Hepatocyte (in vitro differentiated cells): ENCODE data around the gene WASF2. TPM values are rescaled to one million over a fixed set of nuclear protein-coding genes. Genes with fewer than 3 reads are reported as not detected.

Experiments used
- DNase-seq: peaks from one replicate; pipeline ENCODE4 v3.0.0-alpha.2; 2016; ENCODE audit warnings: low spot score
- H2AFZ ChIP-seq: fragments of 200-600 bp; sonication (generic); 2 replicates; pipeline ENCODE4 v1.6.0; 2016; ENCODE audit warnings: antibody characterized with exemption, mild to moderate bottlenecking
- H3K27ac ChIP-seq: fragments of 200-600 bp; sonication (generic); 2 replicates; pipeline ENCODE4 v1.5.1; 2016; ENCODE audit warnings: mild to moderate bottlenecking
- H3K27me3 ChIP-seq: fragments of 200-600 bp; sonication (generic); 2 replicates; pipeline ENCODE4 v1.6.1; 2016
- H3K36me3 ChIP-seq: fragments of 200-600 bp; sonication (generic); replicated peaks from 2 replicates; pipeline ENCODE4 v1.5.1; 2016; ENCODE audit warnings: low read depth; ENCODE audit not compliant: insufficient read depth
- H3K4me1 ChIP-seq: fragments of 200-600 bp; sonication (generic); 2 replicates; pipeline ENCODE4 v1.5.1; 2016; ENCODE audit warnings: mild to moderate bottlenecking, moderate library complexity; ENCODE audit not compliant: insufficient read depth
- H3K4me2 ChIP-seq: fragments of 200-600 bp; sonication (generic); 2 replicates; pipeline ENCODE4 v1.6.0; 2016
- H3K4me3 ChIP-seq: fragments of 200-600 bp; sonication (generic); 2 replicates; pipeline ENCODE4 v1.5.1; 2016; ENCODE audit warnings: mild to moderate bottlenecking
- H3K79me2 ChIP-seq: fragments of 200-600 bp; sonication (generic); 2 replicates; pipeline ENCODE4 v1.6.0; 2017; ENCODE audit warnings: mild to moderate bottlenecking
- H3K9me2 ChIP-seq: fragments of 200-600 bp; sonication (generic); replicated peaks from 2 replicates; pipeline ENCODE4 v1.6.0; 2017; ENCODE audit warnings: mild to moderate bottlenecking; ENCODE audit not compliant: insufficient read depth
- H3K9me3 ChIP-seq: fragments of 200-600 bp; sonication (generic); 2 replicates; pipeline ENCODE4 v1.5.1; 2016; ENCODE audit warnings: low read depth, mild to moderate bottlenecking
- H4K20me1 ChIP-seq: fragments of 200-600 bp; sonication (generic); 2 replicates; pipeline ENCODE4 v1.6.0; 2016; ENCODE audit warnings: mild to moderate bottlenecking; ENCODE audit not compliant: insufficient read depth, poor library complexity, severe bottlenecking
- CTCF ChIP-seq: fragments of 200-600 bp; sonication (generic); IDR thresholded peaks from 2 replicates; pipeline ENCODE4 v1.5.1; 2016; ENCODE audit warnings: antibody characterized with exemption, mild to moderate bottlenecking; ENCODE audit not compliant: poor library complexity
- EZH2 ChIP-seq: fragments of 200-600 bp; sonication (generic); IDR thresholded peaks from 2 replicates; pipeline ENCODE4 v1.6.1; 2016; ENCODE audit warnings: antibody characterized with exemption, mild to moderate bottlenecking, borderline replicate concordance
- EZH2phosphoT487 ChIP-seq: fragments of 200-600 bp; sonication (generic); IDR thresholded peaks from one replicate; pipeline ENCODE4 v1.6.1; 2018; ENCODE audit warnings: antibody characterized with exemption, mild to moderate bottlenecking, low read depth, moderate library complexity; ENCODE audit not compliant: unreplicated experiment, severe bottlenecking
- WGBS: methylation state at CpG from one replicate; pipeline ENCODE4 v1.1.6; 2016; ENCODE audit warnings: low lambda C conversion rate; ENCODE audit errors: missing lambda C conversion rate; 5-methylcytosine and 5-hydroxymethylcytosine counted together
- polyA plus RNA-seq: library from polyadenylated mRNA; unstranded; fragments of >200 nt; fragmentation: Nextera tagmentation; extraction: Ambion mirVana; gene quantifications from 2 replicates; pipeline ENCODE4 v1.2.1, GENCODE V29; 2016
- total RNA-seq: library from RNA; depleted of rRNA; stranded (reverse); fragments of >200 nt; gene quantifications from 2 replicates; pipeline ENCODE4 v1.2.3, GENCODE V29; 2014

WASF2 gene
- total and polyA plus RNA-seq, 2 experiments from 2014 or later: 28.5 to 45.6 TPM

- peak overlapping the region; percentile 60 for H2AFZ ChIP-seq
- H4K20me1 ChIP-seq: no peaks in the 10 kb centered on the region
- no peaks in the 10 kb centered on the region for H3K79me2 ChIP-seq
- no peaks in the 10 kb centered on the region for H3K9me2 ChIP-seq
- no peaks in the 10 kb centered on the region for H3K27me3 ChIP-seq
- peak overlapping the region; percentile 92 for H3K4me2 ChIP-seq
- TF ChIP-seq CTCF (peak; percentile 17), EZH2phosphoT487 (no peak)
- H3K27ac ChIP-seq: no peak overlapping the region
- H3K9me3 ChIP-seq: no peaks in the 10 kb centered on the region
- DNase-seq: no peak
- 25% methylated on average over 21 of the region's 30 CpGs for WGBS
- H3K4me3 ChIP-seq: peak overlapping the region; percentile 48
- H3K4me1 ChIP-seq: peaks cover 8% of the 10 kb centered on the region
- H3K36me3 ChIP-seq: no peaks in the 10 kb centered on the region
Measured at GRCh38 chr1:27392778-27393635, 97.0 kb downstream of the WASF2 start.

- Histone ChIP-seq H3K79me2 (no peaks in the 10 kb centered on the region), H3K36me3 (no peaks in the 10 kb centered on the region), H3K27me3 (no peaks in the 10 kb centered on the region), H3K27ac (no peak within 1 kb of the TSS), H3K4me2 (peak within 1 kb of the TSS; percentile 92), H3K9me2 (no peaks in the 10 kb centered on the region), H3K9me3 (no peaks in the 10 kb centered on the region), H2AFZ (peak within 1 kb of the TSS; percentile 60), H3K4me3 (peak within 1 kb of the TSS; percentile 48), H4K20me1 (no peaks in the 10 kb centered on the region), H3K4me1 (peaks cover 8% of the 10 kb centered on the region)
- peak; percentile 97 for DNase-seq
- TF ChIP-seq EZH2: no peak
- TF ChIP-seq EZH2phosphoT487: no peak
- TF ChIP-seq CTCF: peak; percentile 67
- 6% methylated on average over 29 of the region's 69 CpGs for WGBS
Measured at GRCh38 chr1:27392096-27392777, 97.7 kb downstream of the WASF2 start, which contains the start of gene GPR3. GPR3 (plus strand) TSS chr1:27392622; CDS start chr1:27393799, 1,177 bp downstream.

- H3K4me2 ChIP-seq: peak overlapping the region; percentile 92
- no peaks in the 10 kb centered on the region for H3K9me2 ChIP-seq
- DNase-seq: peak; percentile 78
- no peaks in the 10 kb centered on the region for H3K36me3 ChIP-seq
- H3K4me1 ChIP-seq: peaks cover 8% of the 10 kb centered on the region
- TF ChIP-seq CTCF: no peak
- TF ChIP-seq EZH2phosphoT487: no peak
- no peak for TF ChIP-seq EZH2
- H2AFZ ChIP-seq: peak overlapping the region; percentile 38
- H3K27me3 ChIP-seq: no peaks in the 10 kb centered on the region
- no peak overlapping the region for H3K4me3 ChIP-seq
- H4K20me1 ChIP-seq: no peaks in the 10 kb centered on the region
- 24% methylated on average over 12 of the region's 13 CpGs for WGBS
- H3K79me2 ChIP-seq: no peaks in the 10 kb centered on the region
- no peaks in the 10 kb centered on the region for H3K9me3 ChIP-seq
- H3K27ac ChIP-seq: no peak overlapping the region
Measured at GRCh38 chr1:27391511-27392095, 98.4 kb downstream of the WASF2 start.
